Activated T-cell treated with anti-CD3 and anti-CD28 coated beads for 4 hours (primary cell): Measurements from ENCODE around the gene COL27A1.

Experiments
- DNase-seq: peaks from one replicate; pipeline ENCODE4 v3.0.0-alpha.2; 2020

The COL27A1 gene

GRCh38 chr9:114289571-114290481, 134.5 kb downstream of the COL27A1 start:
- no peak for DNase-seq

- no peak for DNase-seq
These were observed 135.2 kb downstream of the COL27A1 start for GRCh38 chr9:114290561-114290986.

- DNase-seq: peak; percentile 64
These were observed 135.7 kb downstream of the COL27A1 start for GRCh38 chr9:114291064-114291474.

- no peak for DNase-seq
These were observed 136.7 kb downstream of the COL27A1 start for GRCh38 chr9:114291886-114292590.

- no peak for DNase-seq
These were observed 139.3 kb downstream of the COL27A1 start for GRCh38 chr9:114294664-114295063.

GRCh38 chr9:114296338-114296737, 141.0 kb downstream of the COL27A1 start:
- DNase-seq: no peak

GRCh38 chr9:114299286-114300152, 144.2 kb downstream of the COL27A1 start:
- DNase-seq: no peak

- DNase-seq: no peak
These were observed 145.0 kb downstream of the COL27A1 start for GRCh38 chr9:114300153-114300845.

- no peak for DNase-seq
These were observed 145.8 kb downstream of the COL27A1 start for GRCh38 chr9:114300846-114301797.

- DNase-seq: no peak
These were observed 146.6 kb downstream of the COL27A1 start for GRCh38 chr9:114301798-114302565.

- no peak for DNase-seq
These were observed 147.4 kb downstream of the COL27A1 start for GRCh38 chr9:114302727-114303126.

- DNase-seq: no peak
These were observed 148.2 kb downstream of the COL27A1 start for GRCh38 chr9:114303571-114303970.

GRCh38 chr9:114303977-114304376, 148.6 kb downstream of the COL27A1 start:
- no peak for DNase-seq

GRCh38 chr9:114304416-114305188, 149.3 kb downstream of the COL27A1 start:
- DNase-seq: no peak

- DNase-seq: no peak
These were observed 152.5 kb downstream of the COL27A1 start for GRCh38 chr9:114307899-114308267.

GRCh38 chr9:114308361-114308950, 153.1 kb downstream of the COL27A1 start:
- no peak for DNase-seq

GRCh38 chr9:114309096-114309495, 153.8 kb downstream of the COL27A1 start:
- DNase-seq: no peak

GRCh38 chr9:114310471-114311450, 155.4 kb downstream of the COL27A1 start:
- no peak for DNase-seq
